ENCODE results near the gene SMARCD1. TPM values are rescaled to one million over a fixed set of nuclear protein-coding genes. Genes with fewer than 3 reads are reported as not detected.

The SMARCD1 gene
- total and polyA plus RNA-seq, 7 donors, result 11.7 to 21.1 (median 16.4) TPM

DNA sequence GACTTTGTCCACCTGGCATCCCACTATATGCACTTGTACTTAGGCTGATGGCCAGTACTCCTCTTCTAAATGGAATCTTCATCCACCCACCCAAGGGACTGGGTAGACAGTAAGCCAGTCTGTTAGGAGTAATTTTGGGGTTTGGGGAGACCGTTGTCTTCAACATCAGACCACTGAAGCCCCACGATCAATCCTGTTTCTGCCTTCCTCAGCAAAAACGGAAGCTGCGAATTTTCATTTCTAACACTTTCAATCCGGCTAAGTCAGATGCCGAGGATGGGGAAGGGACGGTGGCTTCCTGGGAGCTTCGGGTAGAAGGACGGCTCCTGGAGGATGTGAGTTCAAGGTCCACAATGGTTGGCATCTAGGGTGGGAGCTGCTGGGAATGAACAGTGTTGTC lies 2.0 kb downstream of the SMARCD1 start:
- Histone ChIP-seq H3K4me3 (no peak overlapping the region), H3K4me1 (peaks cover 14% of the 10 kb centered on the region), H3K9me3 (no peaks in the 10 kb centered on the region), H3K36me3 (ENCODE audit: insufficient read depth in 1 of 2, low read depth in 1 of 2) (peaks cover 4 to 57% of the 10 kb centered on the region in 2 donors), H3K27me3 (ENCODE audit: insufficient read depth in 3 of 3, low read length in 2 of 3) (no peaks in the 10 kb centered on the region), H3K27ac (no peak overlapping the region)
- DNase-seq (no peak), ATAC-seq (no peak)
- intact Hi-C loops (cut with DNase I), result loop anchor here in 1 of 2 donors (5.0 kb wide), 1 partner anchor 80 kb away; the partner anchor contains the start of gene CERS5
- TF ChIP-seq, protein P1, sequence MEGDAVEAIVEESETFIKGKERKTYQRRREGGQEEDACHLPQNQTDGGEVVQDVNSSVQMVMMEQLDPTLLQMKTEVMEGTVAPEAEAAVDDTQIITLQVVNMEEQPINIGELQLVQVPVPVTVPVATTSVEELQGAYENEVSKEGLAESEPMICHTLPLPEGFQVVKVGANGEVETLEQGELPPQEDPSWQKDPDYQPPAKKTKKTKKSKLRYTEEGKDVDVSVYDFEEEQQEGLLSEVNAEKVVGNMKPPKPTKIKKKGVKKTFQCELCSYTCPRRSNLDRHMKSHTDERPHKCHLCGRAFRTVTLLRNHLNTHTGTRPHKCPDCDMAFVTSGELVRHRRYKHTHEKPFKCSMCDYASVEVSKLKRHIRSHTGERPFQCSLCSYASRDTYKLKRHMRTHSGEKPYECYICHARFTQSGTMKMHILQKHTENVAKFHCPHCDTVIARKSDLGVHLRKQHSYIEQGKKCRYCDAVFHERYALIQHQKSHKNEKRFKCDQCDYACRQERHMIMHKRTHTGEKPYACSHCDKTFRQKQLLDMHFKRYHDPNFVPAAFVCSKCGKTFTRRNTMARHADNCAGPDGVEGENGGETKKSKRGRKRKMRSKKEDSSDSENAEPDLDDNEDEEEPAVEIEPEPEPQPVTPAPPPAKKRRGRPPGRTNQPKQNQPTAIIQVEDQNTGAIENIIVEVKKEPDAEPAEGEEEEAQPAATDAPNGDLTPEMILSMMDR (IDR thresholded peaks at IDR 0.05), result no peak
- 75 to 89% (median 78%) methylated on average over 9 of the region's 9 CpGs for WGBS, 3 donors

DNA sequence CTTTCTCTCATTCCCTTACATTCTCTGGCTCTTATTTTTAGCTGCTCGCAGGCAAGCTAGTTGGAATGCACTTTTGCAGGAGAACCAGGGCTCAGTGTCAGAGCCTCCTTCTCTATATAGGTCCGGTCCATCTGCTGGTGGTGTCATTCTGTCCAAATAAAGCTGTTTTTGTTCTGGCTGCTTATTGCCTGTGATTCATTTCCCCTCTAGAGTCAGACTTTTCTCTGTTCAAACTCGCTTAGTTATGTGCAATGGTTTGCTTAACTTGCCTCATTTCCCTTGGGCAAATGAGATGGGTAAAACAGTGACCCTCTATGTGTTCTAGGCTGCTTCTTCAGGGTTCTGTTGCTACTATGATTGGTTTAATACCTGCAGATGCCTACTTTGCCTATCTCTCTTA lies 2.9 kb downstream of the SMARCD1 start:
- H3K9me3 ChIP-seq, result no peaks in the 10 kb centered on the region
- no peaks in the 10 kb centered on the region for H3K27me3 ChIP-seq (ENCODE audit: insufficient read depth in 3 of 3, low read length in 2 of 3)
- TF ChIP-seq, protein P1 (IDR thresholded peaks at IDR 0.05), result no peak
- ATAC-seq, result no peak
- intact Hi-C loops (cut with DNase I), result loop anchor here in 1 of 2 donors (5.0 kb wide), 1 partner anchor 79 kb away; the partner anchor contains the start of gene CERS5
- H3K27ac ChIP-seq, result no peak overlapping the region
- peaks cover 14% of the 10 kb centered on the region for H3K4me1 ChIP-seq
- H3K4me3 ChIP-seq, result no peak overlapping the region
- 35 to 64% (median 39%) methylated on average over 3 of the region's 3 CpGs for WGBS, 3 donors
- H3K36me3 ChIP-seq (ENCODE audit: insufficient read depth in 1 of 2, low read depth in 1 of 2), result peaks cover 7 to 65% of the 10 kb centered on the region in 2 donors
- DNase-seq, result no peak

DNA sequence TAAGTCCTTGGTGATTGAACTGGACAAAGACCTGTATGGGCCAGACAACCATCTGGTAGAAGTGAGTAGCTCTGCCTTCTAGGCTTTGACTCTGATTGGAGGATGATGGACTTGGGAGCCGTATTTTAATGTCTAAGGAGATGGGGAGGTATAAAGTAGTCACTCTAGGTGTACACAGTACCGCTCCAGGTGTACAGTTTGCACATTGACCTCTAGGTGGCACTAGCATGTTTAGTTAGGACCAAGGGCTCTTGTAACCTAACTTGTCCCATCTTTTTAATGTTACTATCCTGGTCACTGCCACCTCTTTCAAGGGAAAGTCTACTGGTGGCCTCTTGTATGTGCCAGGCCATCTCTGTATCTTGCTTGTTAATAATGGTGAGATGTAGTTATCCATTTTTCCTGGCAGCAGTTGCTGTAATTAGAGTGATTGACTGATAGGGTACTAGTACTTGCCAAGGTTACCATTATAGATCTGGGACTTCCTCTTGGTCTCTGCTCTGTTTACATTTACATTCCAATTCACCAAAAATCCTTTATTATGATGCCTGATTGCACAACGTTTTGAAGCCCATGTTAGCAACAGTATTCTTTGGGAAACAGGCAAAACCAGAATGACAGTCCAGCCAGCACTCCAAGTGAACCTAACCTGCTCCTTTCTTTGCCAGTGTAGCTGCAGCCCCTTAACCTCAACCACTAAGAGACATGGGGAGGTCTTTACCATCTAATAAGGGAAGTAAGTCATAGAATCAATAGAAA lies 3.6 kb downstream of the SMARCD1 start:
- H3K4me3 ChIP-seq, result no peak overlapping the region
- ATAC-seq, result peak; percentile 38 to 61 (median 56)
- peaks cover 7 to 73% of the 10 kb centered on the region in 2 donors for H3K36me3 ChIP-seq (ENCODE audit: insufficient read depth in 1 of 2, low read depth in 1 of 2)
- WGBS, 3 donors, result 36 to 41% (median 38%) methylated on average over 3 of the region's 3 CpGs
- H3K4me1 ChIP-seq, result peaks cover 14% of the 10 kb centered on the region
- DNase-seq, result no peak
- intact Hi-C loops (cut with DNase I), result loop anchor here in 1 of 2 donors (5.0 kb wide), 1 partner anchor 79 kb away; the partner anchor contains the start of gene CERS5
- no peaks in the 10 kb centered on the region for H3K9me3 ChIP-seq
- H3K27me3 ChIP-seq (ENCODE audit: insufficient read depth in 3 of 3, low read length in 2 of 3), result no peaks in the 10 kb centered on the region
- H3K27ac ChIP-seq, result no peak overlapping the region
- TF ChIP-seq, protein P1 (IDR thresholded peaks at IDR 0.05), result peak; percentile 76

DNA sequence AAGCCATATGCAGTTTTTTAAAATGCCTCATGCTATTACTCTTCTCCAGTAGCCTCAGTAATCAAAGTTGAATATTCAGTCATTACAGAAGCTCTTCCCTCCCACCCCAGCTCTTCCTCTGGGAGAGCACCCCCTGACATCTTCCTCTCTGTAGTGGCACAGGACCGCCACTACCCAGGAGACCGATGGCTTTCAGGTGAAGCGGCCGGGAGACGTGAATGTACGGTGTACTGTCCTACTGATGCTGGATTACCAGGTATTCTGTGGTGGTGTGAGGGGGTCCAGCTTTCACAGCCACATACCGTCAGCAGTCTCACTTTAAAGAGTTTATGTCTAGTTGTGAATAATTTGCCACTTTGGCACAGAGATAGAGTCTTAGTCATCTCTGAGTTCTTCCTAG lies 4.6 kb downstream of the SMARCD1 start:
- peaks cover 12 to 83% of the 10 kb centered on the region in 2 donors for H3K36me3 ChIP-seq (ENCODE audit: insufficient read depth in 1 of 2, low read depth in 1 of 2)
- WGBS, 3 donors, result 93 to 96% (median 95%) methylated on average over 7 of the region's 7 CpGs
- TF ChIP-seq, protein P1 (IDR thresholded peaks at IDR 0.05), result no peak

More for the DNA sequence above, 4.6 kb downstream of the SMARCD1 start:
- Histone ChIP-seq H3K4me1 (peaks cover 11% of the 10 kb centered on the region), H3K4me3 (no peak overlapping the region), H3K27ac (no peak overlapping the region), H3K27me3 (ENCODE audit: insufficient read depth in 3 of 3, low read length in 2 of 3) (no peaks in the 10 kb centered on the region), H3K9me3 (no peaks in the 10 kb centered on the region)
- no peak for ATAC-seq
- intact Hi-C loops (cut with DNase I), result loop anchor here in 1 of 2 donors (5.0 kb wide), 1 partner anchor 78 kb away; the partner anchor contains the start of gene CERS5
- no peak for DNase-seq
